Peyer's patch (tissue), 4 donors: ENCODE data around the gene HACD2. TPM values are rescaled to one million over a fixed set of nuclear protein-coding genes. Genes with fewer than 3 reads are reported as not detected.

Experiments
- DNase-seq, 3 donors: peaks; one replicate each; pipeline ENCODE4 v3.0.0-alpha.2; 2017 to 2019
- H3K27ac ChIP-seq, 4 donors: fragments of 200-600 bp; sonication (generic); one replicate each; pipeline ENCODE4 v1.5.1; 2016 to 2019
- H3K27me3 ChIP-seq, 2 donors: fragments of 200-600 bp; sonication (generic); one replicate each; pipeline ENCODE4 v1.5.1; 2019
- H3K36me3 ChIP-seq, 3 donors: fragments of 200-600 bp; sonication (generic); one replicate each; pipeline ENCODE4 v1.5.1; 2016 to 2019
- H3K4me1 ChIP-seq, 4 donors: fragments of 200-600 bp; sonication (generic); one replicate each; pipeline ENCODE4 v1.5.1; 2016 to 2019
- H3K4me3 ChIP-seq, 4 donors: fragments of 200-600 bp; sonication (generic); 1 replicate in 3 of 4; 2 replicates in 1 of 4; pipeline ENCODE4 v1.5.1; 2016 to 2019; ENCODE audit warnings: mild to moderate bottlenecking in 1 of 4
- H3K9me3 ChIP-seq, 4 donors: fragments of 200-600 bp; sonication (generic); one replicate each; pipeline ENCODE4 v1.5.1; 2016 to 2019; ENCODE audit warnings: mild to moderate bottlenecking in 1 of 4
- CTCF ChIP-seq, 6 experiments: fragments of 450-650 bp in 4 of 6; fragments of 200-600 bp in 2 of 6; sonication (generic) in 1 of 6; IDR thresholded peaks; one replicate each; pipeline ENCODE4 v1.5.1; 2017 to 2019; ENCODE audit warnings: antibody characterized with exemption in 6 of 6, mild to moderate bottlenecking in 3 of 6, moderate library complexity in 1 of 6
- POLR2A ChIP-seq, 2 donors: fragments of 450-650 bp; IDR thresholded peaks; one replicate each; pipeline ENCODE4 v1.5.1; 2017; ENCODE audit warnings: antibody characterized with exemption in 2 of 2, mild to moderate bottlenecking in 2 of 2, moderate library complexity in 2 of 2
- total RNA-seq, 4 donors: library from RNA; depleted of rRNA; stranded (reverse); fragments of >200 nt; gene quantifications; one replicate each; pipeline ENCODE4 v1.1.0, GENCODE V29; 2016

The HACD2 gene
- total RNA-seq, 4 donors from 2014 or later = 19.8 to 53.6 (median 27.6) TPM

GRCh38 chr3:123522320-123523022 is 62.4 kb downstream of the HACD2 start:
- Histone ChIP-seq H3K36me3 (peaks cover 0 to 7% (median 0%) of the 10 kb centered on the region in 3 donors), H3K27ac (peak overlapping the region in 2 of 4 donors; percentile 9 to 51), H3K4me3 (no peak overlapping the region), H3K9me3 (no peaks in the 10 kb centered on the region), H3K27me3 (no peaks in the 10 kb centered on the region), H3K4me1 (peaks cover 0 to 10% (median 0%) of the 10 kb centered on the region in 4 donors)
- DNase-seq = no peak
- TF ChIP-seq POLR2A (IDR thresholded peaks at IDR 0.05) (no peak), CTCF (IDR thresholded peaks at IDR 0.05) (no peak)

- Histone ChIP-seq H3K27ac (no peak overlapping the region), H3K4me1 (peaks cover 0 to 10% (median 0%) of the 10 kb centered on the region in 4 donors), H3K27me3 (no peaks in the 10 kb centered on the region), H3K4me3 (no peak overlapping the region), H3K9me3 (no peaks in the 10 kb centered on the region), H3K36me3 (peaks cover 0 to 7% (median 0%) of the 10 kb centered on the region in 3 donors)
- TF ChIP-seq CTCF (IDR thresholded peaks at IDR 0.05) (no peak), POLR2A (IDR thresholded peaks at IDR 0.05) (no peak)
- DNase-seq = no peak
Observed at GRCh38 chr3:123521179-123521969, 63.5 kb downstream of the HACD2 start.

DNA sequence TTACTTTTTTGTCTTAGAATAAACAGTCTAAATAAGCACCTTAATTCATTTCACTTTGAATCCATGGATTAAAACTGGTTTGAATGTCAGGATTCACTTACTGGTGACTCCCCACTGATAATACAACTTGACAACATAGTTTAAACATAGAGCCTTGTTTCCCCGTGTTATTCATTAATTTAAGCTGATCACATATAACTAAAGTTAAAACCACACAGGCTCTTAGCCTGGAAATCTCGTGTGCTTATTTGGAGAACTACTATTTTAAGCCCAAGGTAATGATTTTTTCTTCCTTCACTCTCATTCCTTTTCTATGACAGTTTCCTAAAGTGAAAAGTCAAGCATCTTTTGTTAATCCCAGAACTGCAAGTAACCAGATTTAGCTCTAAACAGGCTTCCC is 64.2 kb downstream of the HACD2 start:
- H3K36me3 ChIP-seq = peaks cover 0 to 2% (median 0%) of the 10 kb centered on the region in 3 donors
- H3K4me1 ChIP-seq = peaks cover 0 to 10% (median 0%) of the 10 kb centered on the region in 4 donors
- no peak for DNase-seq
- H3K9me3 ChIP-seq = no peaks in the 10 kb centered on the region
- no peak overlapping the region for H3K27ac ChIP-seq
- H3K4me3 ChIP-seq = no peak overlapping the region
- TF ChIP-seq CTCF (IDR thresholded peaks at IDR 0.05) = no peak
- TF ChIP-seq POLR2A (IDR thresholded peaks at IDR 0.05) = no peak
- no peaks in the 10 kb centered on the region for H3K27me3 ChIP-seq

GRCh38 chr3:123518892-123519485 is 65.9 kb downstream of the HACD2 start:
- H3K36me3 ChIP-seq = peaks cover 0 to 4% (median 0%) of the 10 kb centered on the region in 3 donors
- no peaks in the 10 kb centered on the region for H3K9me3 ChIP-seq
- no peak overlapping the region for H3K4me3 ChIP-seq
- no peaks in the 10 kb centered on the region for H3K27me3 ChIP-seq
- peaks cover 0 to 10% (median 0%) of the 10 kb centered on the region in 4 donors for H3K4me1 ChIP-seq
- TF ChIP-seq CTCF (IDR thresholded peaks at IDR 0.05) (no peak), POLR2A (IDR thresholded peaks at IDR 0.05) (no peak)
- DNase-seq = no peak
- no peak overlapping the region for H3K27ac ChIP-seq

- no peaks in the 10 kb centered on the region for H3K4me1 ChIP-seq
Observed at GRCh38 chr3:123511726-123512125, 73.1 kb downstream of the HACD2 start.

More at GRCh38 chr3:123511726-123512125, 73.1 kb downstream of the HACD2 start:
- TF ChIP-seq POLR2A (IDR thresholded peaks at IDR 0.05) = no peak
- no peak for TF ChIP-seq CTCF (IDR thresholded peaks at IDR 0.05)
- Histone ChIP-seq H3K36me3 (peaks cover 0 to 17% (median 0%) of the 10 kb centered on the region in 3 donors), H3K27ac (no peak overlapping the region), H3K9me3 (no peaks in the 10 kb centered on the region), H3K4me3 (no peak overlapping the region), H3K27me3 (no peaks in the 10 kb centered on the region)
- no peak for DNase-seq
